OCI-LY3 (cell line): ENCODE measurements around the gene VEZT.

Experiments
- EZH2phosphoT487 ChIP-seq: fragments of 200-600 bp; shearing (Covaris generic); IDR thresholded peaks from 2 replicates; pipeline ENCODE4 v1.6.1; 2018; ENCODE audit warnings: antibody characterized with exemption, mixed run types, low read depth
- TF ChIP-seq, protein P1 (sequence below): fragments of 200-600, 300-600 bp; sonication (generic); IDR thresholded peaks from 2 replicates; pipeline ENCODE4 v1.5.1; 2014; ENCODE audit warnings: antibody characterized with exemption, low read length, low read depth

DNA sequence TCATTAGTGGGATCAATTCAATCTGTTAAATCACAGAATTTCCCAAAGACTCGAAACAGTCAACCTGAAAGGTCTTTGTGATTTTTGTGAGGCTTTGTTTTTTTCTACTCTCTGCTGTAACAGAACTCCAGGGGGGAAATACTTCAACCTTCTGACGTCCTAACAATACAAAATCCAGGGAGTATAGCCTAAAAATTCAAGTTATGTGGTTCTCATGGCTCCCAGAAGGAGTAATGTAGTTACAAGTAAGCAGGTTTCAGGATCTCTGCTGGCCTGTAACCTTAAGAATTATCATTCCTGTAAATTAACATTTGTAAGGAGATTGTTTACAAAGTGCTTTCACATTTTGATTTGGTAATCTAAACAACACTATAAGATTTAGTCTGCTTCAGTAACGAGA, 39.9 kb downstream of the VEZT start:
- TF ChIP-seq, protein P1, sequence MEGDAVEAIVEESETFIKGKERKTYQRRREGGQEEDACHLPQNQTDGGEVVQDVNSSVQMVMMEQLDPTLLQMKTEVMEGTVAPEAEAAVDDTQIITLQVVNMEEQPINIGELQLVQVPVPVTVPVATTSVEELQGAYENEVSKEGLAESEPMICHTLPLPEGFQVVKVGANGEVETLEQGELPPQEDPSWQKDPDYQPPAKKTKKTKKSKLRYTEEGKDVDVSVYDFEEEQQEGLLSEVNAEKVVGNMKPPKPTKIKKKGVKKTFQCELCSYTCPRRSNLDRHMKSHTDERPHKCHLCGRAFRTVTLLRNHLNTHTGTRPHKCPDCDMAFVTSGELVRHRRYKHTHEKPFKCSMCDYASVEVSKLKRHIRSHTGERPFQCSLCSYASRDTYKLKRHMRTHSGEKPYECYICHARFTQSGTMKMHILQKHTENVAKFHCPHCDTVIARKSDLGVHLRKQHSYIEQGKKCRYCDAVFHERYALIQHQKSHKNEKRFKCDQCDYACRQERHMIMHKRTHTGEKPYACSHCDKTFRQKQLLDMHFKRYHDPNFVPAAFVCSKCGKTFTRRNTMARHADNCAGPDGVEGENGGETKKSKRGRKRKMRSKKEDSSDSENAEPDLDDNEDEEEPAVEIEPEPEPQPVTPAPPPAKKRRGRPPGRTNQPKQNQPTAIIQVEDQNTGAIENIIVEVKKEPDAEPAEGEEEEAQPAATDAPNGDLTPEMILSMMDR: no peak
- TF ChIP-seq EZH2phosphoT487: no peak
